Measurements from ENCODE around the gene MTG2. TPM values are rescaled to one million over a fixed set of nuclear protein-coding genes. Genes with fewer than 3 reads are reported as not detected.

The MTG2 gene
- total and polyA plus RNA-seq, 4 donors, result 13.0 to 28.0 (median 24.4) TPM

DNA sequence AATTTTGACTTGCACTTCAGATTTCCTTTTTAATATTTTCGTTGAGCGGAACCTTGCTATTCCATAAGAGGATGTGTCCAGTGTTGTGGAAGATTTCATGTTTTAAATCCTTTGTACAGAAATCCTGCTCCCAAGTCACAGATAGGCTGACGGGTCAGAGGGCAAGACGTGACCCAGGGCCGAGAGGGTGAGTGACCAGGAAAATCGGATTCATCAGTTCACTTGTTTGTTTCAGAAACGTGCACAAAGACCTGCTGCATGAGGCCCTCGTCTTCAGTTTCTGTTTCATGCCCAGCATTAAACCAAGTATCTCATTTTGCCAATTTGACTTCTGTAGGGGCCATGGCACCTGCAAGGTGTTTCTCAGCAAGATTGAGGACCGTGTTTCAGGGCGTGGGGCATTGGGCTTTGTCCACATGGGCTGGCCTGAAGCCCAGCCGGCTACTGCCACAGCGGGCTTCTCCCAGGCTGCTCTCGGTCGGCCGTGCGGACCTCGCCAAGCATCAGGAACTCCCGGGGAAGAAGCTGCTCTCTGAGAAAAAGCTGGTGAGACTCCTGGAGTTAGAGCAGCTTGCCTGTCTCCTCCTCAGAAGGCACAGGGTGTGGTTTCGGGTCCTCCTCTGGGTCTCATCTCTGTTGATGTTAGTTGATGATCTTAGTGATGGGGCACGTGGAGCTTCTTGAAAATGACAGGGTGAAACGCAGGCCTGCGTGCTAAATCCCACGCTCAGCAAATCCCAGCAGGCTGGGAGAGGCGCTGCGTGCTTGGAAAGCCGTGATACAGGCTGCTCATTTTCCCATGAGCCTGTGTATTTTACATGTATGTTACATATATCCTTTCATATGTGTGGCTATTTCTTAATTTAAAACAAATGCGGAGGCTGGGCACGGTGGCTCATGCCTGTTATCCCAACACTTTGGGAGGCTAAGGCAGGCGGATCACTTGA is 10.5 kb downstream of the MTG2 start:
- WGBS, result 66% methylated on average over 29 of the region's 29 CpGs
- Histone ChIP-seq H3K27me3 (ENCODE audit: control insufficient read depth in 4 of 4, insufficient read depth in 4 of 4, low read length in 3 of 4) (no peaks in the 10 kb centered on the region), H3K4me1 (ENCODE audit: control insufficient read depth in 4 of 4, insufficient read depth in 4 of 4, low read length in 3 of 4) (peaks cover 0 to 11% (median 4%) of the 10 kb centered on the region in 4 donors), H3K9ac (ENCODE audit: low read depth in 1 of 2, low read length in 2 of 2) (no peak overlapping the region), H3K36me3 (ENCODE audit: control insufficient read depth in 4 of 4, insufficient read depth in 3 of 4, low read depth in 1 of 4, low read length in 3 of 4) (peaks cover 5 to 27% (median 18%) of the 10 kb centered on the region in 4 donors), H3K27ac (ENCODE audit: low read depth in 1 of 2, low read length in 2 of 2) (no peak overlapping the region), H3K9me3 (ENCODE audit: control insufficient read depth in 4 of 4, low read length in 3 of 4) (no peaks in the 10 kb centered on the region), H3K4me3 (ENCODE audit: low read depth in 1 of 3, low read length in 3 of 3) (no peak overlapping the region)
- TF ChIP-seq GABPA (IDR thresholded peaks at IDR 0.05 in 1 of 2, conservative IDR thresholded peaks at IDR 0.05 in 1 of 2), result no peak
- peak in 1 of 2 donors; percentile 15 for TF ChIP-seq HNF4A (conservative IDR thresholded peaks at IDR 0.05)
- DNase-seq (ENCODE audit: low spot score), result no peak

GRCh38 chr20:62195075-62195405 is 12.2 kb downstream of the MTG2 start:
- no peaks in the 10 kb centered on the region for H3K9me3 ChIP-seq (ENCODE audit: control insufficient read depth in 4 of 4, low read length in 3 of 4)
- 90% methylated on average over 8 of the region's 8 CpGs for WGBS

DNA sequence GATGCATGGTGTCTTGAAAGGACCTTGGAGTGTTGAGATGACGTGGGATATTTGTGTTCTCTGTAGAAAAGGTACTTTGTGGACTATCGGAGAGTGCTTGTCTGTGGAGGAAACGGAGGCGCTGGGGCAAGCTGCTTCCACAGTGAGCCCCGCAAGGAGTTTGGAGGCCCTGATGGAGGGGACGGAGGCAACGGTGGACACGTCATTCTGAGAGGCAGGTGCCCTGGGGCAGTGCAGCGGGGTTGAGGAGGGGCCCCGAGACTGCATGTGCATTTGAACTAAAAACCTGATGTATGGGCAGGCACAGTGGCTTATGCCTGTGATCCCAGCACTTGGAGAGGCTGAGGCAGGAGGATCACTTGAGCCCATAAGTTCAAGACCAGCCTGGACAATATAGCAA is 12.9 kb downstream of the MTG2 start:
- Histone ChIP-seq H3K9me3 (ENCODE audit: control insufficient read depth in 4 of 4, low read length in 3 of 4) (no peaks in the 10 kb centered on the region), H3K4me1 (ENCODE audit: control insufficient read depth in 4 of 4, insufficient read depth in 4 of 4, low read length in 3 of 4) (peaks cover 0 to 11% (median 4%) of the 10 kb centered on the region in 4 donors), H3K4me3 (ENCODE audit: low read depth in 1 of 3, low read length in 3 of 3) (no peak overlapping the region), H3K36me3 (ENCODE audit: control insufficient read depth in 4 of 4, insufficient read depth in 3 of 4, low read depth in 1 of 4, low read length in 3 of 4) (peaks cover 17 to 38% (median 29%) of the 10 kb centered on the region in 4 donors), H3K27me3 (ENCODE audit: control insufficient read depth in 4 of 4, insufficient read depth in 4 of 4, low read length in 3 of 4) (no peaks in the 10 kb centered on the region), H3K9ac (ENCODE audit: low read depth in 1 of 2, low read length in 2 of 2) (no peak overlapping the region), H3K27ac (ENCODE audit: low read depth in 1 of 2, low read length in 2 of 2) (no peak overlapping the region)
- 96% methylated on average over 10 of the region's 10 CpGs for WGBS
- no peak for TF ChIP-seq HNF4G (IDR thresholded peaks at IDR 0.05)
- TF ChIP-seq FOXA2 (IDR thresholded peaks at IDR 0.05), result no peak
- no peak for TF ChIP-seq GABPA (IDR thresholded peaks at IDR 0.05 in 1 of 2, conservative IDR thresholded peaks at IDR 0.05 in 1 of 2)
- TF ChIP-seq YY1 (IDR thresholded peaks at IDR 0.05), result no peak
- no peak for TF ChIP-seq FOXA1 (IDR thresholded peaks at IDR 0.05)
- TF ChIP-seq CTCF (IDR thresholded peaks at IDR 0.05; ENCODE audit: low read depth, low read length, missing input control), result no peak
- TF ChIP-seq RXRA (IDR thresholded peaks at IDR 0.05), result no peak
- no peak for TF ChIP-seq ATF3 (IDR thresholded peaks at IDR 0.05)
- no peak for TF ChIP-seq SP1 (IDR thresholded peaks at IDR 0.05)
- DNase-seq (ENCODE audit: low spot score), result no peak

More at GRCh38 chr20:62195075-62195405, 12.2 kb downstream of the MTG2 start:
- Histone ChIP-seq H3K36me3 (ENCODE audit: control insufficient read depth in 4 of 4, insufficient read depth in 3 of 4, low read depth in 1 of 4, low read length in 3 of 4) (peaks cover 17 to 32% (median 26%) of the 10 kb centered on the region in 4 donors), H3K9ac (ENCODE audit: low read depth in 1 of 2, low read length in 2 of 2) (no peak overlapping the region), H3K27me3 (ENCODE audit: control insufficient read depth in 4 of 4, insufficient read depth in 4 of 4, low read length in 3 of 4) (no peaks in the 10 kb centered on the region), H3K4me3 (ENCODE audit: low read depth in 1 of 3, low read length in 3 of 3) (no peak overlapping the region), H3K4me1 (ENCODE audit: control insufficient read depth in 4 of 4, insufficient read depth in 4 of 4, low read length in 3 of 4) (peaks cover 0 to 11% (median 4%) of the 10 kb centered on the region in 4 donors), H3K27ac (ENCODE audit: low read depth in 1 of 2, low read length in 2 of 2) (no peak overlapping the region)
- TF ChIP-seq EGR1 (IDR thresholded peaks at IDR 0.05; ENCODE audit: low read depth in 2 of 2) (no peak), TAF1 (conservative IDR thresholded peaks at IDR 0.05) (no peak), HNF4A (conservative IDR thresholded peaks at IDR 0.05) (no peak), RXRA (IDR thresholded peaks at IDR 0.05) (no peak)
- no peak for DNase-seq (ENCODE audit: low spot score)

All from liver (tissue), 9 donors.